ENCODE measurements around the gene AK6. TPM values are rescaled to one million over a fixed set of nuclear protein-coding genes. Genes with fewer than 3 reads are reported as not detected.

The AK6 gene
- total RNA-seq, 1 experiment from 2014 or later, result 75.1 TPM

- H3K27me3 ChIP-seq (replicated peaks; ENCODE audit: control insufficient read depth, insufficient read depth, low read length), result no peaks in the 10 kb centered on the region
- H3K9me3 ChIP-seq, result peaks cover 13% of the 10 kb centered on the region; the same call in 1 of the 2 replicates
- H3K4me1 ChIP-seq, result no peaks in the 10 kb centered on the region
- peaks cover 10% of the 10 kb centered on the region for H3K36me3 ChIP-seq (ENCODE audit: control insufficient read depth, insufficient read depth, low read length)
- no peak overlapping the region for H3K4me3 ChIP-seq (ENCODE audit: low read depth, low read length)
- ChIA-PET POLR2A (no interaction called here), CTCF (no interaction called here)
- Mint-ChIP-seq H3K4me1 (ENCODE audit: low read depth, unreplicated experiment) (no peaks in the 10 kb centered on the region), H3K27ac (ENCODE audit: unreplicated experiment) (no peak overlapping the region), H3K36me3 (ENCODE audit: insufficient read depth, unreplicated experiment) (peaks cover 76% of the 10 kb centered on the region), H3K9me3 (ENCODE audit: unreplicated experiment) (no peaks in the 10 kb centered on the region), H3K27me3 (ENCODE audit: insufficient read depth, unreplicated experiment) (no peaks in the 10 kb centered on the region), H3K4me3 (ENCODE audit: unreplicated experiment) (no peak overlapping the region)
- no peak for DNase-seq
- BruUV-seq (replicated peaks), result no TSS peak
- TF ChIP-seq CTCF (IDR thresholded peaks at IDR 0.05; ENCODE audit: insufficient read depth in 1 of 2, low read depth in 1 of 2, low read length in 1 of 2, severe bottlenecking in 1 of 2, unreplicated experiment in 1 of 2), result no peak
- intact Hi-C loops (cut with micrococcal nuclease; ENCODE audit: unreplicated experiment), result no loop called here
These were observed 56.7 kb downstream of the AK6 start for GRCh38 chr5:69312459-69313160.

- Mint-ChIP-seq H3K9me3 (ENCODE audit: unreplicated experiment) (no peaks in the 10 kb centered on the region), H3K4me1 (ENCODE audit: low read depth, unreplicated experiment) (no peaks in the 10 kb centered on the region), H3K27me3 (ENCODE audit: insufficient read depth, unreplicated experiment) (no peaks in the 10 kb centered on the region), H3K27ac (ENCODE audit: unreplicated experiment) (no peak overlapping the region), H3K36me3 (ENCODE audit: insufficient read depth, unreplicated experiment) (peaks cover 80% of the 10 kb centered on the region), H3K4me3 (ENCODE audit: unreplicated experiment) (no peak overlapping the region)
- Histone ChIP-seq H3K4me3 (ENCODE audit: low read depth, low read length) (no peak overlapping the region), H3K4me1 (no peaks in the 10 kb centered on the region), H3K36me3 (ENCODE audit: control insufficient read depth, insufficient read depth, low read length) (peaks cover 8% of the 10 kb centered on the region), H3K27me3 (replicated peaks; ENCODE audit: control insufficient read depth, insufficient read depth, low read length) (no peaks in the 10 kb centered on the region), H3K9me3 (peaks cover 13% of the 10 kb centered on the region; the same call in 1 of the 2 replicates)
- TF ChIP-seq CTCF (IDR thresholded peaks at IDR 0.05; ENCODE audit: insufficient read depth in 1 of 2, low read depth in 1 of 2, low read length in 1 of 2, severe bottlenecking in 1 of 2, unreplicated experiment in 1 of 2), result no peak
- DNase-seq, result no peak
- no TSS peak for BruUV-seq (replicated peaks)
- ChIA-PET CTCF (no interaction called here), POLR2A (no interaction called here)
- intact Hi-C loops (cut with micrococcal nuclease; ENCODE audit: unreplicated experiment), result no loop called here
These were observed 59.9 kb downstream of the AK6 start for GRCh38 chr5:69309380-69309779.

- no peak for TF ChIP-seq CTCF (IDR thresholded peaks at IDR 0.05; ENCODE audit: insufficient read depth in 1 of 2, low read depth in 1 of 2, low read length in 1 of 2, severe bottlenecking in 1 of 2, unreplicated experiment in 1 of 2)
- intact Hi-C loops (cut with micrococcal nuclease; ENCODE audit: unreplicated experiment), result no loop called here
- no peak overlapping the region for H3K4me3 ChIP-seq (ENCODE audit: low read depth, low read length)
- Mint-ChIP-seq H3K4me1 (ENCODE audit: low read depth, unreplicated experiment) (no peaks in the 10 kb centered on the region), H3K4me3 (ENCODE audit: unreplicated experiment) (no peak overlapping the region), H3K9me3 (ENCODE audit: unreplicated experiment) (no peaks in the 10 kb centered on the region), H3K27ac (ENCODE audit: unreplicated experiment) (no peak overlapping the region), H3K27me3 (ENCODE audit: insufficient read depth, unreplicated experiment) (no peaks in the 10 kb centered on the region), H3K36me3 (ENCODE audit: insufficient read depth, unreplicated experiment) (peaks cover 78% of the 10 kb centered on the region)
- peaks cover 13% of the 10 kb centered on the region; the same call in 1 of the 2 replicates for H3K9me3 ChIP-seq
- H3K4me1 ChIP-seq, result no peaks in the 10 kb centered on the region
- H3K36me3 ChIP-seq (ENCODE audit: control insufficient read depth, insufficient read depth, low read length), result peaks cover 4% of the 10 kb centered on the region
- POLR2A ChIA-PET, result no interaction called here
- no peaks in the 10 kb centered on the region for H3K27me3 ChIP-seq (replicated peaks; ENCODE audit: control insufficient read depth, insufficient read depth, low read length)
- DNase-seq, result no peak
- no TSS peak for BruUV-seq (replicated peaks)
- CTCF ChIA-PET, result no interaction called here
These were observed 61.2 kb downstream of the AK6 start for GRCh38 chr5:69308046-69308553.
